ENCODE results near the gene STK38L.

Gene STK38L

GRCh38 chr12:27244689-27245488 is 803 bp downstream of the STK38L start:
- in situ Hi-C loops (cut with MboI; ENCODE audit: low sequenced_read_pairs, unreplicated experiment) = no loop called here
- TF ChIP-seq CTCF (IDR thresholded peaks at IDR 0.05; ENCODE audit: borderline replicate concordance, control extremely low read depth, extremely low read depth, insufficient read depth, missing control alignments) = no peak
- DNase-seq (ENCODE audit: low spot score) = no peak

DNA sequence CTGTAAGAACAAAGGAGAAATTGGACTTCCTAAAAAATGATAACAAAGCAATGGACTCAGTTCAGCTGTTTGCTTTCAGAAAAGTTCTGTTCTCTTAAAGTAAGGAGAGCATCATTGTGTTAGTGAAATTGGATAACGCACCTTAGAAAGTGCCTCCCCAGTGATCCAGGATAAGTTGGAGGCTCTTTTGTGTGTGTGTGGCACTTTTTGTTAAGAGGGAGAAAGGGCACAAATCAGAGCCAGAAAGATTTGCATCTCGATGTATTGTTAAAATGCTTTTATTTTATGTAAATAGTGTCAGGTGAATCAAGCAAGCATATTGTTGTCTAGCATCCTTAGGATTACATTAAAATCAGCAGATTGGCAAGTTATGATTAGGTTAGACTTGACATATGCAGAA is 2.1 kb downstream of the STK38L start:
- in situ Hi-C loops (cut with MboI; ENCODE audit: low sequenced_read_pairs, unreplicated experiment) = no loop called here
- DNase-seq (ENCODE audit: low spot score) = no peak
- no peak for TF ChIP-seq CTCF (IDR thresholded peaks at IDR 0.05; ENCODE audit: borderline replicate concordance, control extremely low read depth, extremely low read depth, insufficient read depth, missing control alignments)

- TF ChIP-seq CTCF (IDR thresholded peaks at IDR 0.05; ENCODE audit: borderline replicate concordance, control extremely low read depth, extremely low read depth, insufficient read depth, missing control alignments) = no peak
- in situ Hi-C loops (cut with MboI; ENCODE audit: low sequenced_read_pairs, unreplicated experiment) = no loop called here
- no peak for DNase-seq (ENCODE audit: low spot score)
Measured at GRCh38 chr12:27246774-27247173, 2.7 kb downstream of the STK38L start.

DNA sequence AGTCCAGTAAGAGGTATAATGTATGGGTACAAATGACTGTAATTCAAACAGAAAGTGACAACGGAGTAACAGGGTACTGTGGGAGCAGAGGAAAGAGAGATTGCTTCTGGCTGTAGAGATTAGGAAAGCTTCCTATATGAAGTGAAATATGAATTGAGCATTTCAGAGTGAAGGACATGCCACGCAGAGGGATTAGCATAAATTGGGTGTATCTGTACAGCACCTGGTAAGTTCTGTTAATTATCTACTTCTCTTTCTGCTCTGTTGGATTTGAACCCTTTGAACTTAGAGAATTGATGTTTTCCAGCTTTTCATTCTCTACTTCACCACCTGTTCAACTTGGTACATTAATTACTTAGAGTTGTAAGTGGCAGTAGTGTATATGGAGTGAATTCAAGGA is 8.8 kb downstream of the STK38L start:
- in situ Hi-C loops (cut with MboI; ENCODE audit: low sequenced_read_pairs, unreplicated experiment) = no loop called here
- no peak for DNase-seq (ENCODE audit: low spot score)
- no peak for TF ChIP-seq CTCF (IDR thresholded peaks at IDR 0.05; ENCODE audit: borderline replicate concordance, control extremely low read depth, extremely low read depth, insufficient read depth, missing control alignments)

DNA sequence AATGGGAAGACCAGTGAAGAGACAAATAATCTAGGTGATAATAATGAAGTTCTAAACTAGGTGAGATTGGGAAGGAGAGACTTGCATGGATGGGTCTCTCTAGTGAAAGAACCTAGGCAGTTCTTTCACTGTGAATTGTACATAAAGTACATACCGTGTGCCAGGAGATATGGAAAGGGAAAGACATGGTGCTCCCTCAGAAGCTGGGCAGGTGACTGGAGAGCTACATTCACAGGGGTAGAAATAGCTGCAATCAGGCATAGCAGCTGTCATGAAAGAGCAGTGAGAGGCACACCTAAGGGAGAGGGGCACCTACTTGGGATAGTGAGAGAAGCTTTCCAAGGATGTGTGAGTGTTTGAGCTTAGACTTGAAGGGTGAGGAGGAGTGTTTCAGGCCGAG is 9.3 kb downstream of the STK38L start:
- no peak for TF ChIP-seq CTCF (IDR thresholded peaks at IDR 0.05; ENCODE audit: borderline replicate concordance, control extremely low read depth, extremely low read depth, insufficient read depth, missing control alignments)
- in situ Hi-C loops (cut with MboI; ENCODE audit: low sequenced_read_pairs, unreplicated experiment) = no loop called here
- DNase-seq (ENCODE audit: low spot score) = no peak

- in situ Hi-C loops (cut with MboI; ENCODE audit: low sequenced_read_pairs, unreplicated experiment) = no loop called here
- TF ChIP-seq CTCF (IDR thresholded peaks at IDR 0.05; ENCODE audit: borderline replicate concordance, control extremely low read depth, extremely low read depth, insufficient read depth, missing control alignments) = no peak
- DNase-seq (ENCODE audit: low spot score) = no peak
Measured at GRCh38 chr12:27255806-27256205, 11.7 kb downstream of the STK38L start.
